PC-9 (cell line): ENCODE measurements around the gene TCEAL9. TPM values are rescaled to one million over a fixed set of nuclear protein-coding genes. Genes with fewer than 3 reads are reported as not detected.
"Not testable (repeated sequence)": the region's sequence is repeated elsewhere in the genome, so short reads cannot be mapped to it uniquely, and the experiment has no call there.

Source experiments
- BruUV-seq: library from RNA; stranded (reverse); fragments of 400-500 nt; replicated peaks from 2 replicates; lab custom pipeline; 2021; lab: Mats Ljungman, UMichigan
- CTCF ChIA-PET: fragments of 300-600 bp; sonication (Branson Sonifier 250); formaldehyde crosslinking; loops from one replicate; lab custom pipeline; 2022; ENCODE audit warnings: antibody characterized with exemption; lab: Charles Lee
- POLR2A ChIA-PET: fragments of 300-600 bp; sonication (Branson Sonifier 250); formaldehyde crosslinking; loops from one replicate; lab custom pipeline; 2022; ENCODE audit warnings: antibody characterized with exemption; ENCODE audit not compliant: unreplicated experiment; lab: Charles Lee
- DNase-seq, 2 experiments: peaks; one replicate each; pipeline versions ENCODE4 v3.0.0 to v3.0.0-alpha.2; 2015 to 2022; ENCODE audit warnings: mixed read lengths in 1 of 2
- H2AFZ ChIP-seq: fragments of 200-600 bp; sonication (generic); 2 replicates; pipeline ENCODE4 v1.8.1; 2017; ENCODE audit warnings: antibody characterized with exemption
- H3F3A ChIP-seq: fragments of 200-600 bp; sonication (generic); 2 replicates; pipeline ENCODE4 v1.8.1; 2017; ENCODE audit warnings: antibody characterized with exemption, mild to moderate bottlenecking, low read depth; ENCODE audit not compliant: insufficient read depth
- H3K27ac ChIP-seq: fragments of 200-600 bp; sonication (generic); 2 replicates; pipeline ENCODE4 v1.6.1; 2016; ENCODE audit warnings: mixed run types
- H3K27me3 ChIP-seq: fragments of 200-600 bp; sonication (generic); 2 replicates; pipeline ENCODE4 v1.6.1; 2016; ENCODE audit warnings: low read depth, mixed run types; ENCODE audit not compliant: insufficient read depth
- H3K36me3 ChIP-seq: fragments of 200-600 bp; sonication (generic); 2 replicates; pipeline ENCODE4 v1.6.1; 2016; ENCODE audit warnings: low read depth, mixed run types
- H3K4me1 ChIP-seq: fragments of 200-600 bp; sonication (generic); replicated peaks from 2 replicates; pipeline ENCODE4 v1.6.1; 2016; ENCODE audit warnings: mixed run types; ENCODE audit not compliant: insufficient read depth
- H3K4me2 ChIP-seq: fragments of 200-600 bp; sonication (generic); 2 replicates; pipeline ENCODE4 v1.6.1; 2017; ENCODE audit warnings: mixed run types
- H3K4me3 ChIP-seq: fragments of 200-600 bp; sonication (generic); 2 replicates; pipeline ENCODE4 v1.6.1; 2016; ENCODE audit warnings: mixed run types
- H3K79me2 ChIP-seq: fragments of 200-600 bp; sonication (generic); 2 replicates; pipeline ENCODE4 v1.6.1; 2017; ENCODE audit warnings: low read depth, mixed run types
- H3K9me2 ChIP-seq: fragments of 200-600 bp; sonication (generic); 2 replicates; pipeline ENCODE4 v1.8.1; 2017; ENCODE audit warnings: mild to moderate bottlenecking; ENCODE audit not compliant: insufficient read depth
- H3K9me3 ChIP-seq: fragments of 200-600 bp; sonication (generic); 2 replicates; pipeline ENCODE4 v1.8.1; 2016; ENCODE audit warnings: low read depth; ENCODE audit not compliant: insufficient read depth
- H4K20me1 ChIP-seq: fragments of 200-600 bp; sonication (generic); 2 replicates; pipeline ENCODE4 v1.8.1; 2017; ENCODE audit not compliant: insufficient read depth
- EZH2 ChIP-seq: fragments of 200-600 bp; sonication (generic); IDR thresholded peaks from 2 replicates; pipeline ENCODE4 v1.8.0; 2017; ENCODE audit warnings: antibody characterized with exemption, low read depth
- intact Hi-C: fragments of 100-400 bp; cut with micrococcal nuclease; formaldehyde crosslinking; loops from one replicate; pipeline ENCODE4 v1.10.0; 2022; ENCODE audit not compliant: unreplicated experiment
- total RNA-seq: library from RNA; stranded (reverse); gene quantifications from 2 replicates; pipeline ENCODE4 v1.2.3, GENCODE V29; 2021
- TF ChIP-seq, protein P1 (sequence below): fragments of 200-600 bp; sonication (generic); conservative IDR thresholded peaks from 2 replicates; pipeline ENCODE4 v1.6.1; 2017; ENCODE audit warnings: mixed run types, antibody characterized with exemption, mild to moderate bottlenecking, moderate library complexity

The TCEAL9 gene
- total RNA-seq, 1 experiment from 2014 or later = 57.1 TPM

- no TSS peak for BruUV-seq
- H2AFZ ChIP-seq = no peak overlapping the region
- CTCF ChIA-PET = no interaction called here
- no peaks in the 10 kb centered on the region for H3K36me3 ChIP-seq
- H3K4me1 ChIP-seq = no peaks in the 10 kb centered on the region
- H4K20me1 ChIP-seq = no peaks in the 10 kb centered on the region
- no peaks in the 10 kb centered on the region for H3K9me2 ChIP-seq
- no peaks in the 10 kb centered on the region for H3K9me3 ChIP-seq
- DNase-seq = no peak
- H3K79me2 ChIP-seq = 0 out of 2 replicates have a peak, but pooled peaks cover 6% of the 10 kb centered on the region
- no peak overlapping the region for H3K4me2 ChIP-seq
- intact Hi-C loops = no loop called here
- no peak overlapping the region for H3K27ac ChIP-seq
- H3K27me3 ChIP-seq = no peaks in the 10 kb centered on the region
- POLR2A ChIA-PET = no interaction called here
- H3F3A ChIP-seq = no peaks in the 10 kb centered on the region
- TF ChIP-seq EZH2 = no peak
- TF ChIP-seq, protein P1, sequence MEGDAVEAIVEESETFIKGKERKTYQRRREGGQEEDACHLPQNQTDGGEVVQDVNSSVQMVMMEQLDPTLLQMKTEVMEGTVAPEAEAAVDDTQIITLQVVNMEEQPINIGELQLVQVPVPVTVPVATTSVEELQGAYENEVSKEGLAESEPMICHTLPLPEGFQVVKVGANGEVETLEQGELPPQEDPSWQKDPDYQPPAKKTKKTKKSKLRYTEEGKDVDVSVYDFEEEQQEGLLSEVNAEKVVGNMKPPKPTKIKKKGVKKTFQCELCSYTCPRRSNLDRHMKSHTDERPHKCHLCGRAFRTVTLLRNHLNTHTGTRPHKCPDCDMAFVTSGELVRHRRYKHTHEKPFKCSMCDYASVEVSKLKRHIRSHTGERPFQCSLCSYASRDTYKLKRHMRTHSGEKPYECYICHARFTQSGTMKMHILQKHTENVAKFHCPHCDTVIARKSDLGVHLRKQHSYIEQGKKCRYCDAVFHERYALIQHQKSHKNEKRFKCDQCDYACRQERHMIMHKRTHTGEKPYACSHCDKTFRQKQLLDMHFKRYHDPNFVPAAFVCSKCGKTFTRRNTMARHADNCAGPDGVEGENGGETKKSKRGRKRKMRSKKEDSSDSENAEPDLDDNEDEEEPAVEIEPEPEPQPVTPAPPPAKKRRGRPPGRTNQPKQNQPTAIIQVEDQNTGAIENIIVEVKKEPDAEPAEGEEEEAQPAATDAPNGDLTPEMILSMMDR = no peak
- no peak overlapping the region for H3K4me3 ChIP-seq
These were observed 22.7 kb downstream of the TCEAL9 start for GRCh38 chrX:103378990-103379389.

GRCh38 chrX:103382877-103383276 is 26.6 kb downstream of the TCEAL9 start:
- Histone ChIP-seq H3K9me2 (no peaks in the 10 kb centered on the region), H3K79me2 (no peaks in the 10 kb centered on the region), H3K36me3 (no peaks in the 10 kb centered on the region), H3K9me3 (no peaks in the 10 kb centered on the region), H3K27me3 (no peaks in the 10 kb centered on the region), H3F3A (no peaks in the 10 kb centered on the region), H3K27ac (no peak overlapping the region), H2AFZ (no peak overlapping the region), H4K20me1 (no peaks in the 10 kb centered on the region), H3K4me1 (no peaks in the 10 kb centered on the region), H3K4me3 (no peak overlapping the region), H3K4me2 (no peak overlapping the region)
- DNase-seq = no peak
- BruUV-seq = no TSS peak
- CTCF ChIA-PET = no interaction called here
- intact Hi-C loops = no loop called here
- TF ChIP-seq, protein P1 = no peak
- TF ChIP-seq EZH2 = no peak
- POLR2A ChIA-PET = no interaction called here

DNA sequence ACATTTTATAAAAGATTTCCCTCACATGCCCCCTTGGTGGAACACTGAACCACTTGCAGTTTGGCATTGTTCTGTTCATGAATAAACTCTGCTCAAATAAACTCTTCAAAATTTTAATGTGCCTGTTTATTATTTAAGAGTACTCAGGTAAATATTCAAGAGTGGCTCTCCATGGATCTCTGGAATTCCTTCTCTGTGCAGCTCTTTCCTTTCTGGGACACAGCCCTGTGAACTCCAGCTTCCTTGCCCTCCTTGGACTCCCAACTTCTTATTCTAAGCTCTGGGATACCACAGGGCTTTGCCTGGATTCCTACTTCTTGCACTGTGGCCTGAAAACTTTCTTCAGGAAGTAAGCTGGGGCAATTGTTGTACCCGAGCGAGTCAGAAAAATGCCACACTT is 28.4 kb downstream of the TCEAL9 start:
- POLR2A ChIA-PET = no interaction called here
- Histone ChIP-seq H3K36me3 (no peaks in the 10 kb centered on the region), H3K27ac (no peak overlapping the region), H3K4me3 (no peak overlapping the region), H3K9me3 (no peaks in the 10 kb centered on the region), H3K79me2 (no peaks in the 10 kb centered on the region), H3K9me2 (no peaks in the 10 kb centered on the region), H3K27me3 (no peaks in the 10 kb centered on the region), H3K4me1 (no peaks in the 10 kb centered on the region), H3F3A (no peaks in the 10 kb centered on the region), H3K4me2 (no peak overlapping the region), H2AFZ (no peak overlapping the region), H4K20me1 (no peaks in the 10 kb centered on the region)
- no TSS peak for BruUV-seq
- DNase-seq = no peak
- CTCF ChIA-PET = no interaction called here
- TF ChIP-seq, protein P1 = no peak
- no peak for TF ChIP-seq EZH2
- intact Hi-C loops = no loop called here

DNA sequence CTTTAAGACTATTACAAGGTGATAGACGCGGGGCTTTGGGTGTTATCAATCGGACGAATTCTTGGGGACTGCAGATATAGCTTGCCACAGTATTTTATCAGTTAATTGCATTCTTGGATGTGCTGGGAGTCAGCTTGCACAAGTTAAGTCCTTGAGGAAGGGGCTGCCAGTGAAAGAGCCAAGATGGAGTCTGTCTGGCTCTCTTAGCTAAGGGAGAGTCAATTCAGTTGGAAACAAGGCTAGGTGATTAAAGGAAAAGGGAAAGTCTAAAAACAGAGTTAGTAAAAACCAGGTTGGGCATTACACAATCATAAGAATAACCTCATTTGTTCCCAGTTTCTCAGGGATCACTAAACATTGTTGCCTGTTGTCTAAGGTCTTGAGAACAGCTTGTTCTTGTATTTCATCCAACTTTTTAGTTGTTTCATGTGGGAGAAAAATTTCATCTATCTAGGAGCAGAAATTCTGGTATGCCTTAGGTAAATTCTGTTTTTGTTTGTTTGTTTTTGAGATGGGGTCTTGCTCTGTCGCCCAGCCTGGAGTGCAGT is 29.1 kb downstream of the TCEAL9 start:
- POLR2A ChIA-PET, H3K27me3 ChIP-seq, DNase-seq, H3F3A ChIP-seq, H3K36me3 ChIP-seq, H4K20me1 ChIP-seq, H2AFZ ChIP-seq, H3K9me3 ChIP-seq, H3K4me2 ChIP-seq, H3K79me2 ChIP-seq, H3K9me2 ChIP-seq, BruUV-seq, H3K4me3 ChIP-seq, CTCF ChIA-PET, intact Hi-C loops, H3K4me1 ChIP-seq, H3K27ac ChIP-seq: not testable (repeated sequence)
